HCT116 (cell line): ENCODE results near the gene PLD5. TPM values are rescaled to one million over a fixed set of nuclear protein-coding genes. Genes with fewer than 3 reads are reported as not detected.

ENCODE experiments used
- ATAC-seq: fragments of 200-7000 bp; cut with Tn5 transposase; 2 replicates; pipeline ENCODE4 v1.9.1; 2020; ENCODE audit warnings: mild to moderate bottlenecking, moderate library complexity
- BruUV-seq: library from RNA; stranded (reverse); fragments of 400-500 nt; replicated peaks from 2 replicates; lab custom pipeline; 2021; lab: Mats Ljungman, UMichigan
- CTCF ChIA-PET: fragments of 300-600 bp; sonication (Branson Sonifier 250); formaldehyde crosslinking; loops from one replicate; lab custom pipeline; 2021; ENCODE audit warnings: antibody characterized with exemption; lab: Charles Lee
- POLR2A ChIA-PET: fragments of 300-600, 350-600 bp; sonication (Branson Sonifier 250); formaldehyde crosslinking; loops from one replicate; lab custom pipeline; 2021; ENCODE audit warnings: antibody characterized with exemption; lab: Charles Lee
- RAD21 ChIA-PET, 2 experiments: fragments of 300-600 bp; sonication (Branson Sonifier 250); formaldehyde crosslinking; loops; one replicate each; lab custom pipeline; 2023; ENCODE audit warnings: low total read pairs in 2 of 2; ENCODE audit not compliant: uncharacterized antibody in 2 of 2, unreplicated experiment in 2 of 2, low non-redundant PET in 1 of 2; lab: Charles Lee
- DNase-seq: peaks from one replicate; pipeline ENCODE4 v3.0.0-alpha.2; 2010; ENCODE audit warnings: low read depth, low spot score
- H2AFZ ChIP-seq: fragments of 200-600 bp; shearing (Covaris generic), sonication (generic); 2 replicates; pipeline ENCODE4 v1.6.1; 2017; ENCODE audit warnings: low read depth, mixed run types, mixed read lengths, antibody characterized with exemption, low read length; ENCODE audit not compliant: poor library complexity, severe bottlenecking
- H3K27ac ChIP-seq: 2 replicates; pipeline ENCODE4 v1.5.1; 2012; ENCODE audit warnings: low read depth, low read length
- H3K27me3 ChIP-seq: fragments of 200-600 bp; sonication (generic); 2 replicates; pipeline ENCODE4 v1.6.1; 2016; ENCODE audit warnings: mixed run types, low read length, mixed read lengths; ENCODE audit not compliant: insufficient read depth
- H3K36me3 ChIP-seq, 2 experiments: fragments of 200-500 bp in 1 of 2; fragments of 200-600 bp in 1 of 2; sonication (Bioruptor generic) in 1 of 2; sonication (generic) in 1 of 2; 2 replicates each; pipeline versions ENCODE4 v1.5.1 to v1.6.1; 2014 to 2016; ENCODE audit warnings: low read length in 2 of 2, inconsistent platforms in 1 of 2, mixed read lengths in 1 of 2, mixed run types in 1 of 2; ENCODE audit not compliant: insufficient read depth in 2 of 2, control insufficient read depth in 1 of 2
- H3K4me1 ChIP-seq, 2 experiments: fragments of 200-600 bp in 1 of 2; sonication (generic) in 1 of 2; 2 replicates each; pipeline versions ENCODE4 v1.5.1 to v1.6.1; 2012 to 2017; ENCODE audit warnings: low read length in 2 of 2, inconsistent platforms in 1 of 2, mild to moderate bottlenecking in 1 of 2, mixed read lengths in 1 of 2, mixed run types in 1 of 2, moderate library complexity in 1 of 2; ENCODE audit not compliant: insufficient read depth in 2 of 2, control insufficient read depth in 1 of 2
- H3K4me2 ChIP-seq: fragments of 200-600 bp; sonication (generic); 2 replicates; pipeline ENCODE4 v1.6.1; 2017; ENCODE audit warnings: mixed run types, low read length, mixed read lengths
- H3K4me3 ChIP-seq, 2 experiments: fragments of 200-600 bp in 1 of 2; sonication (generic) in 1 of 2; replicated peaks in 1 of 2; 2 replicates each; pipeline ENCODE4 v1.5.1; 2011 to 2016; ENCODE audit warnings: low read length in 2 of 2, control low read depth in 1 of 2, low read depth in 1 of 2, mild to moderate bottlenecking in 1 of 2, mixed read lengths in 1 of 2, mixed run types in 1 of 2
- H3K79me2 ChIP-seq: fragments of 200-600 bp; sonication (generic); 2 replicates; pipeline ENCODE4 v1.6.1; 2017; ENCODE audit warnings: mild to moderate bottlenecking, mixed run types, low read length, moderate library complexity, mixed read lengths; ENCODE audit not compliant: insufficient read depth
- H3K9ac ChIP-seq: fragments of 200-600 bp; sonication (generic); 2 replicates; pipeline ENCODE4 v1.6.1; 2016; ENCODE audit warnings: low read length, mixed read lengths
- H3K9me2 ChIP-seq: fragments of 200-600 bp; sonication (generic), shearing (Covaris generic); 2 replicates; pipeline ENCODE4 v1.6.1; 2017; ENCODE audit warnings: mixed run types, mild to moderate bottlenecking, moderate library complexity; ENCODE audit not compliant: insufficient read depth
- H3K9me3 ChIP-seq, 2 experiments: fragments of 200-500 bp in 1 of 2; fragments of 200-600 bp in 1 of 2; sonication (Bioruptor generic) in 1 of 2; sonication (generic) in 1 of 2; 2 replicates each; pipeline ENCODE4 v1.6.1; 2014 to 2017; ENCODE audit warnings: low read length in 2 of 2, mixed read lengths in 2 of 2, inconsistent platforms in 1 of 2, low read depth in 1 of 2, mild to moderate bottlenecking in 1 of 2, mixed run types in 1 of 2, moderate library complexity in 1 of 2; ENCODE audit not compliant: control insufficient read depth in 1 of 2, insufficient read depth in 1 of 2
- H4K20me1 ChIP-seq: fragments of 200-600 bp; sonication (generic), shearing (Covaris generic); 2 replicates; pipeline ENCODE4 v1.6.1; 2017; ENCODE audit warnings: mixed run types, mild to moderate bottlenecking, moderate library complexity; ENCODE audit not compliant: insufficient read depth
- ATF3 ChIP-seq: IDR thresholded peaks from 2 replicates; pipeline ENCODE4 v1.6.1; 2012
- EGR1 ChIP-seq: IDR thresholded peaks from 2 replicates; pipeline ENCODE4 v1.6.1; 2012; ENCODE audit warnings: low read depth
- EZH2 ChIP-seq: fragments of 200-600 bp; sonication (generic); IDR thresholded peaks from 2 replicates; pipeline ENCODE4 v1.6.1; 2017; ENCODE audit warnings: antibody characterized with exemption, mixed run types
- EZH2phosphoT487 ChIP-seq: fragments of 200-600 bp; IDR thresholded peaks from 2 replicates; pipeline ENCODE4 v1.6.1; 2018; ENCODE audit warnings: antibody characterized with exemption, borderline replicate concordance
- FOSL1 ChIP-seq: IDR thresholded peaks from 2 replicates; pipeline ENCODE4 v1.6.1; 2012; ENCODE audit warnings: low read depth
- JUND ChIP-seq: IDR thresholded peaks from 2 replicates; pipeline ENCODE4 v1.6.1; 2012
- POLR2A ChIP-seq: IDR thresholded peaks from 2 replicates; pipeline ENCODE4 v1.7.0; 2011; ENCODE audit warnings: borderline replicate concordance; ENCODE audit not compliant: insufficient read depth, insufficient read length; ENCODE audit errors: extremely low read depth
- POLR2AphosphoS5 ChIP-seq: IDR thresholded peaks from 2 replicates; pipeline ENCODE4 v1.6.1; 2011; ENCODE audit warnings: mild to moderate bottlenecking, low read depth, low read length, moderate library complexity
- RAD21 ChIP-seq: IDR thresholded peaks from 2 replicates; pipeline ENCODE4 v1.6.1; 2012; ENCODE audit warnings: low read depth, mild to moderate bottlenecking
- SIN3A ChIP-seq: IDR thresholded peaks from 2 replicates; pipeline ENCODE4 v1.6.1; 2012; ENCODE audit warnings: low read depth
- SP1 ChIP-seq: IDR thresholded peaks from 2 replicates; pipeline ENCODE4 v1.6.1; 2012; ENCODE audit warnings: low read depth
- SRF ChIP-seq: IDR thresholded peaks from 2 replicates; pipeline ENCODE4 v1.6.1; 2012; ENCODE audit warnings: low read depth
- TCF7L2 ChIP-seq: IDR thresholded peaks from 2 replicates; pipeline ENCODE4 v1.7.0; 2011; ENCODE audit warnings: borderline replicate concordance, inconsistent platforms; ENCODE audit not compliant: insufficient read depth, insufficient read length; ENCODE audit errors: extremely low read depth
- YY1 ChIP-seq: IDR thresholded peaks from 2 replicates; pipeline ENCODE4 v1.6.1; 2011; ENCODE audit warnings: low read length, low read depth, moderate library complexity, mild to moderate bottlenecking; ENCODE audit not compliant: insufficient replicate concordance; ENCODE audit errors: extremely low read depth
- ZFX ChIP-seq: fragments of 450-650 bp; IDR thresholded peaks from 2 replicates; pipeline ENCODE4 v1.6.1; 2017
- ZNF274 ChIP-seq: fragments of 200-500 bp; sonication (Bioruptor generic); IDR thresholded peaks from 2 replicates; pipeline ENCODE4 v1.6.1; 2014; ENCODE audit warnings: mild to moderate bottlenecking, low read depth, low read length, inconsistent platforms
- intact Hi-C: fragments of 100-400 bp; cut with micrococcal nuclease; formaldehyde crosslinking; loops from 2 replicates; pipeline ENCODE4 v1.10.0; 2022
- total RNA-seq: library from RNA; stranded (reverse); gene quantifications from one replicate; pipeline ENCODE4 v1.2.1, GENCODE V29; 2021; ENCODE audit not compliant: unreplicated experiment

The PLD5 gene
- total RNA-seq, 1 experiment from 2014 or later, result not detected

DNA sequence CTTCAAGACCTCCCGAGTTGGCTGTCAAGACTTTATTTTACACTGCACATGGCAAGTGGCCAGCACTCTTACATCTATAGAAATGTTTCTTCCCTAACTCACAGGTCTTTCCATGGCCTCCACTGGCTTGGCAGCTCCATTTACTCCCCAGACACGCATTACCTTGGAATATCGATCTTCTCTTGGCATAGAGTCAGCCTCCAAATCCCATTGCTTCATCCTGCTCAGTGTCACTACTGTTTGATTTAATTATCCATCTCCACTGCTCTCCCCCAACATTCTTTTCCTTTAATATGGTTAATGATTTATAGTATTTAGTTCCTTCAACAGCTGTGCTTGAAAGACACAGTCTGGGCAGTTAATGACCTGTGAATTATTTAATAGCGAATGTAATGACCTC, 284.4 kb downstream of the PLD5 start:
- no peak overlapping the region for H3K4me3 ChIP-seq
- TF ChIP-seq RAD21 (no peak), EGR1 (no peak), SIN3A (no peak), ZFX (no peak), SP1 (no peak), POLR2AphosphoS5 (no peak), ATF3 (no peak), FOSL1 (no peak), YY1 (no peak), JUND (no peak)
- POLR2A ChIA-PET, result no interaction called here
- ATAC-seq (no peak), DNase-seq (no peak)
- BruUV-seq, result no TSS peak
- H3K79me2 ChIP-seq, result no peaks in the 10 kb centered on the region
- no peak overlapping the region for H3K9ac ChIP-seq
- no peaks in the 10 kb centered on the region for H3K4me1 ChIP-seq
- intact Hi-C loops, result no loop called here
- no peaks in the 10 kb centered on the region for H3K9me3 ChIP-seq
- H2AFZ ChIP-seq, result no peak overlapping the region
- no peaks in the 10 kb centered on the region for H3K36me3 ChIP-seq
- H3K4me2 ChIP-seq, result no peak overlapping the region
- H3K27me3 ChIP-seq, result peaks cover 17% of the 10 kb centered on the region
- RAD21 ChIA-PET, result no interaction called here
- CTCF ChIA-PET, result no interaction called here
- no peaks in the 10 kb centered on the region for H3K9me2 ChIP-seq
- no peaks in the 10 kb centered on the region for H4K20me1 ChIP-seq
- no peak overlapping the region for H3K27ac ChIP-seq

- no TSS peak for BruUV-seq
- Histone ChIP-seq H3K4me2 (no peak overlapping the region), H4K20me1 (no peaks in the 10 kb centered on the region), H3K27ac (no peak overlapping the region), H2AFZ (no peak overlapping the region), H3K4me3 (no peak overlapping the region)
- CTCF ChIA-PET, result no interaction called here
- POLR2A ChIA-PET, result no interaction called here
- no peak for DNase-seq
- no peak for TF ChIP-seq ZNF274
- no peak for TF ChIP-seq EZH2phosphoT487
- no peak for TF ChIP-seq EGR1
- TF ChIP-seq SIN3A, result no peak
- TF ChIP-seq JUND, result no peak
- TF ChIP-seq EZH2, result no peak
- no peak for TF ChIP-seq POLR2A
- no peak for TF ChIP-seq TCF7L2
- TF ChIP-seq SRF, result no peak
- TF ChIP-seq, all 23 proteins: peak for 0
- RAD21 ChIA-PET, result no interaction called here
- H3K9me2 ChIP-seq, result no peaks in the 10 kb centered on the region
- H3K9ac ChIP-seq, result no peak overlapping the region
- intact Hi-C loops, result no loop called here
- H3K36me3 ChIP-seq, result no peaks in the 10 kb centered on the region
- no peaks in the 10 kb centered on the region for H3K79me2 ChIP-seq
- no peaks in the 10 kb centered on the region for H3K4me1 ChIP-seq
- no peak for ATAC-seq
- H3K27me3 ChIP-seq, result peaks cover 23% of the 10 kb centered on the region
- H3K9me3 ChIP-seq, result no peaks in the 10 kb centered on the region
Measured at GRCh38 chr1:242239398-242239797, 285.1 kb downstream of the PLD5 start.
